Measurements from ENCODE around the gene ZNF385C.
A peak's percentile ranks its signal among the peaks of the same experiment; 100 is the strongest.

The ZNF385C gene

GRCh38 chr17:42055027-42055426, 43.2 kb downstream of the ZNF385C start:
- TF ChIP-seq CTCF (IDR thresholded peaks at IDR 0.05; ENCODE audit: low read depth, low read length, missing control alignments), result no peak
- no peak for DNase-seq (ENCODE audit: extremely low read depth, low read depth)
- no peak overlapping the region for H3K4me3 ChIP-seq (replicated peaks; ENCODE audit: low read depth, low read length)

- no peak for TF ChIP-seq CTCF (IDR thresholded peaks at IDR 0.05; ENCODE audit: low read depth, low read length, missing control alignments)
- no peak overlapping the region for H3K4me3 ChIP-seq (replicated peaks; ENCODE audit: low read depth, low read length)
- DNase-seq (ENCODE audit: extremely low read depth, low read depth), result no peak
Observed at GRCh38 chr17:42053731-42054500, 44.4 kb downstream of the ZNF385C start.

GRCh38 chr17:42052346-42052877, 45.9 kb downstream of the ZNF385C start:
- TF ChIP-seq CTCF (IDR thresholded peaks at IDR 0.05; ENCODE audit: low read depth, low read length, missing control alignments), result no peak
- no peak for DNase-seq (ENCODE audit: extremely low read depth, low read depth)
- no peak overlapping the region for H3K4me3 ChIP-seq (replicated peaks; ENCODE audit: low read depth, low read length)

- TF ChIP-seq CTCF (IDR thresholded peaks at IDR 0.05; ENCODE audit: low read depth, low read length, missing control alignments), result no peak
- DNase-seq (ENCODE audit: extremely low read depth, low read depth), result no peak
- H3K4me3 ChIP-seq (replicated peaks; ENCODE audit: low read depth, low read length), result no peak overlapping the region
Observed at GRCh38 chr17:42051645-42052044, 46.6 kb downstream of the ZNF385C start.

- no peak for TF ChIP-seq CTCF (IDR thresholded peaks at IDR 0.05; ENCODE audit: low read depth, low read length, missing control alignments)
- no peak for DNase-seq (ENCODE audit: extremely low read depth, low read depth)
- H3K4me3 ChIP-seq (replicated peaks; ENCODE audit: low read depth, low read length), result 0 out of 2 replicates have a peak overlapping the region, but pooled peaks have one; percentile 15
Observed at GRCh38 chr17:42051013-42051400, 47.3 kb downstream of the ZNF385C start.

GRCh38 chr17:42050393-42051012, 47.8 kb downstream of the ZNF385C start, which contains the start of gene C17orf113:
Gene C17orf113 (minus strand): TSS chr17:42050601. CDS start chr17:42043376, 7,225 bp downstream.
- DNase-seq (ENCODE audit: extremely low read depth, low read depth), result no peak
- peak within 1 kb of the TSS; percentile 48 for H3K4me3 ChIP-seq (replicated peaks; ENCODE audit: low read depth, low read length)
- TF ChIP-seq CTCF (IDR thresholded peaks at IDR 0.05; ENCODE audit: low read depth, low read length, missing control alignments), result no peak
